ENCODE results near the gene GALNT2.

GALNT2 gene

GRCh38 chr1:230112131-230112701, 45.2 kb downstream of the GALNT2 start:
- DNase-seq (ENCODE audit: low read depth in 2 of 2), result no peak

GRCh38 chr1:230112782-230113181, 45.7 kb downstream of the GALNT2 start:
- DNase-seq (ENCODE audit: low read depth in 2 of 2), result no peak

GRCh38 chr1:230113235-230113592, 46.2 kb downstream of the GALNT2 start:
- no peak for DNase-seq (ENCODE audit: low read depth in 2 of 2)

GRCh38 chr1:230113593-230114236, 46.7 kb downstream of the GALNT2 start:
- no peak for DNase-seq (ENCODE audit: low read depth in 2 of 2)

GRCh38 chr1:230114237-230114651, 47.2 kb downstream of the GALNT2 start:
- DNase-seq (ENCODE audit: low read depth in 2 of 2), result no peak

- DNase-seq (ENCODE audit: low read depth in 2 of 2), result no peak
These were observed 50.7 kb downstream of the GALNT2 start for GRCh38 chr1:230117694-230118093.

- DNase-seq (ENCODE audit: low read depth in 2 of 2), result no peak
These were observed 52.3 kb downstream of the GALNT2 start for GRCh38 chr1:230119340-230119739.

- no peak for DNase-seq (ENCODE audit: low read depth in 2 of 2)
These were observed 53.4 kb downstream of the GALNT2 start for GRCh38 chr1:230120289-230120920.

- DNase-seq (ENCODE audit: low read depth in 2 of 2), result no peak
These were observed 53.9 kb downstream of the GALNT2 start for GRCh38 chr1:230120921-230121381.

GRCh38 chr1:230121950-230122349, 54.9 kb downstream of the GALNT2 start:
- DNase-seq (ENCODE audit: low read depth in 2 of 2), result no peak

- DNase-seq (ENCODE audit: low read depth in 2 of 2), result no peak
These were observed 55.6 kb downstream of the GALNT2 start for GRCh38 chr1:230122366-230123279.

- DNase-seq (ENCODE audit: low read depth in 2 of 2), result no peak
These were observed 56.5 kb downstream of the GALNT2 start for GRCh38 chr1:230123280-230124185.

- no peak for DNase-seq (ENCODE audit: low read depth in 2 of 2)
These were observed 57.4 kb downstream of the GALNT2 start for GRCh38 chr1:230124186-230125128.

- no peak for DNase-seq (ENCODE audit: low read depth in 2 of 2)
These were observed 58.1 kb downstream of the GALNT2 start for GRCh38 chr1:230125141-230125540.

GRCh38 chr1:230125640-230126528, 58.8 kb downstream of the GALNT2 start:
- no peak for DNase-seq (ENCODE audit: low read depth in 2 of 2)

- no peak for DNase-seq (ENCODE audit: low read depth in 2 of 2)
These were observed 59.6 kb downstream of the GALNT2 start for GRCh38 chr1:230126529-230127104.

- DNase-seq (ENCODE audit: low read depth in 2 of 2), result no peak
These were observed 60.3 kb downstream of the GALNT2 start for GRCh38 chr1:230127105-230128054.

All from stimulated activated CD4-positive, alpha-beta T cell treated with anti-CD3 and anti-CD28 coated beads, Interleukin-4, amount 100 ng/mL, for 48 hours (primary cell).